Activated CD4-positive, alpha-beta memory T cell treated with anti-CD3 and anti-CD28 coated beads, Interleukin-2, amount 10 ng/mL, durations not matched to agents 7 days and 5 days (primary cell): ENCODE measurements around the gene GOLT1B. TPM values are rescaled to one million over a fixed set of nuclear protein-coding genes. Genes with fewer than 3 reads are reported as not detected.

ENCODE experiments used
- CTCF ChIA-PET: fragments of 350-600 bp; sonication (Branson Sonifier 250); formaldehyde crosslinking; loops from one replicate; lab custom pipeline; 2021; ENCODE audit warnings: antibody characterized with exemption, inconsistent platforms; lab: Charles Lee
- POLR2A ChIA-PET: fragments of 350-600 bp; sonication (Branson Sonifier 250); formaldehyde crosslinking; loops from one replicate; lab custom pipeline; 2021; ENCODE audit warnings: antibody characterized with exemption; lab: Charles Lee
- DNase-seq: peaks from one replicate; pipeline ENCODE4 v3.0.0-alpha.2; 2020
- H3K27ac Mint-ChIP-seq: one replicate; pipeline ENCODE4 v1.8.0; 2021; ENCODE audit warnings: mild to moderate bottlenecking, mixed read lengths
- H3K27me3 Mint-ChIP-seq: one replicate; pipeline ENCODE4 v1.8.0; 2021; ENCODE audit warnings: mixed read lengths
- H3K36me3 Mint-ChIP-seq: one replicate; pipeline ENCODE4 v1.8.0; 2021; ENCODE audit warnings: low read depth, mixed read lengths
- H3K4me1 Mint-ChIP-seq: one replicate; pipeline ENCODE4 v1.8.0; 2021; ENCODE audit warnings: mixed read lengths
- H3K4me3 Mint-ChIP-seq: one replicate; pipeline ENCODE4 v1.8.0; 2021; ENCODE audit warnings: mild to moderate bottlenecking, mixed read lengths
- H3K9me3 Mint-ChIP-seq: one replicate; pipeline ENCODE4 v1.8.0; 2021; ENCODE audit warnings: mixed read lengths
- total RNA-seq, 2 experiments: library from RNA; stranded (reverse); gene quantifications; one replicate each; pipeline ENCODE4 v1.2.3, GENCODE V29; 2021

The GOLT1B gene
- total RNA-seq, 2 experiments from 2014 or later: 44.1 to 57.5 TPM

DNA sequence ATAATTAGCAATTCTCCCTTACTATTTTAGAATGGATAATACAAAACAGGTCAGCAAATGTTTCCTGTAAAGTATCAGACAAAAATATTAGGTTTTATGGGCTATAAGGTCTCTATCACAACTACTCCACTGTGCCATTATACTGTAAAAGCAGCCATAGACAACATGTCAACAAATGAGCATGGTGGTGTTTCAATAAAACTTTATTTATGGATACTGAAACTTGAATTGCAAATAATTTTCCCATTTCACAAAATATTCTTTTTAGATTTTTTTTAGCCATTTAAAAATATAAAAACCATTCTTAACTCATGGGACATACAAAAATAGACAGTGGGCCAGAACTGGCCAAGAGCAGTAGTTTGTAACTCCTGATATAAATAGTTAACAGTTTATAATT is 15.6 kb upstream of the GOLT1B start:
- H3K9me3 Mint-ChIP-seq: no peaks in the 10 kb centered on the region
- no peak overlapping the region for H3K27ac Mint-ChIP-seq
- POLR2A ChIA-PET: interaction anchor here (0.7 to 1.7 kb wide), 2 partner anchors 16 to 49 kb away, joined by 3 to 4 read pairs; partner anchors contain the start of gene PYROXD1
- CTCF ChIA-PET: no interaction called here
- H3K27me3 Mint-ChIP-seq: no peaks in the 10 kb centered on the region
- DNase-seq: no peak
- peaks cover 41% of the 10 kb centered on the region for H3K36me3 Mint-ChIP-seq
- no peak overlapping the region for H3K4me3 Mint-ChIP-seq
- peaks cover 12% of the 10 kb centered on the region for H3K4me1 Mint-ChIP-seq

DNA sequence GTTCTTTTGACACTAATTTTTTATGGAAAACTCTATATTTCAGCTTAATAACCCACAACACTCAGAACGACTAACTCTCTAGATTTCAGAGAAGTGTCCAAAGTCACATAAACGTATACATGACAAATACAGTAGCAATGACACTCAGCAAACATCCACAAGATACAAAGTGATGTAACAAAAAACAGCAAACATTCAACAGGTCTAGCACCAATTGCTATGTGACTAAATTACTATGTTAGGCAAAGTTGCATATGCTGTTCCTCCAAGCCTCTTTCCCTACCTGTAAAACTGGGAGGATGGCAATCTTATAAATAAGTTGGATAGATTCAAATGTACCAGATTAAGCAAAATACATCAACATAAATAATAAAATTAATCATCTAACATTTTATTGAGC is 1.8 kb upstream of the GOLT1B start:
- H3K4me3 Mint-ChIP-seq: peak overlapping the region; percentile 31
- no peak overlapping the region for H3K27ac Mint-ChIP-seq
- DNase-seq: no peak
- peaks cover 49% of the 10 kb centered on the region for H3K4me1 Mint-ChIP-seq
- ChIA-PET POLR2A (interaction anchor here (1.4 to 3.8 kb wide), 6 partner anchors 10 to 158 kb away, joined by 4 to 73 read pairs (median 12); partner anchors contain the start of gene LDHB), CTCF (no interaction called here)
- peaks cover 50% of the 10 kb centered on the region for H3K36me3 Mint-ChIP-seq
- H3K27me3 Mint-ChIP-seq: no peaks in the 10 kb centered on the region
- H3K9me3 Mint-ChIP-seq: no peaks in the 10 kb centered on the region

DNA sequence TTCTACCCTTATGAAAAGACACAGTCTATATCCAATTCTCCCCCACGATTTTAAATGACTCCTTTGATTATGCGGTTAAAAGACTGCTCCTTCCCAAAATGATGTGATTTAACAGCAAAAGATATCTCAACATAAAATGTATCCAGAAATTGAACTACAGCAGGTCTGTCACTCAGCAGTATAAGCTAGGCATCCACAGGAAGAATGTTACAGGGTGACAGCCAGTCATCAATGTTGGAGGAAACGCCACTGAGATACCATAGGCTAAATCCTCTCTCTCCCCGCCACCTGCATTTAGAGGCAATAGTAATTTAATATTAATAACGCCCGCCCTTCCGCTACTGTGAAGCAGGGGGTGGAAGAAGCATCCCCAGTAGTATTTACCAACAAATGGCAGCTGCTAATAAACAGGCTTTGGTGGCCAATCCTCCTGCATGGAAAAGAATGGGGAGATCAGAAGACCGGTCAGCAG is 767 bp upstream of the GOLT1B start:
- H3K36me3 Mint-ChIP-seq: peaks cover 42% of the 10 kb centered on the region
- POLR2A ChIA-PET: interaction anchor here (0.7 to 3.8 kb wide), 26 partner anchors 9 to 182 kb away, joined by 3 to 73 read pairs (median 7); partner anchors contain the start of genes LDHB, PYROXD1 and SPX
- H3K4me1 Mint-ChIP-seq: peaks cover 55% of the 10 kb centered on the region
- H3K9me3 Mint-ChIP-seq: no peaks in the 10 kb centered on the region
- no peak overlapping the region for H3K4me3 Mint-ChIP-seq
- H3K27me3 Mint-ChIP-seq: no peaks in the 10 kb centered on the region
- CTCF ChIA-PET: interaction anchor here (0.6 to 2.4 kb wide), 5 partner anchors 9 to 179 kb away, joined by 3 to 11 read pairs (median 7); partner anchors contain the start of gene LDHB
- DNase-seq: no peak
- no peak overlapping the region for H3K27ac Mint-ChIP-seq

DNA sequence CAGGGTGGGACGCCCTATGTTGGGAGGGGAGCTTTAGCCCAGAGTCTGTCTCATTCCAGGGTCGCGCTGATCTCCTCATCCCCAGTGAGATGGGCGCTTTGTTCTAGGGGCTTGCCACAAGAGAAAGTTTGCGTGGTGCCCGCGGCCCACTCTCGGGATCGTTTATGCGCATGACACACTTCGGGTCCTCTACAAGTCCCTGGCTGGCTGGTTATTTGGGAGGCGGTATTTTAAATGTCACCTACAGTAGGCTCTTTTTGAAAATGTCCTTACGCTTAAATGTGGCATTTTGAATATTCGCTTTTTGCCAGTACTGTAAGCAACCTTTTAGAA is 541 bp downstream of the GOLT1B start:
- Mint-ChIP-seq H3K27me3 (no peaks in the 10 kb centered on the region), H3K4me1 (peaks cover 56% of the 10 kb centered on the region), H3K9me3 (no peaks in the 10 kb centered on the region), H3K4me3 (no peak overlapping the region), H3K36me3 (peaks cover 30% of the 10 kb centered on the region), H3K27ac (no peak overlapping the region)
- DNase-seq: peak; percentile 39
- POLR2A ChIA-PET: interaction anchor here (0.7 to 3.8 kb wide), 30 partner anchors 9 to 1042 kb away, joined by 3 to 73 read pairs (median 6); partner anchors contain the start of genes C2CD5, LDHB, PYROXD1 and SPX
- CTCF ChIA-PET: interaction anchor here (0.5 to 2.4 kb wide), 7 partner anchors 9 to 196 kb away, joined by 3 to 11 read pairs (median 3); partner anchors contain the start of gene LDHB

DNA sequence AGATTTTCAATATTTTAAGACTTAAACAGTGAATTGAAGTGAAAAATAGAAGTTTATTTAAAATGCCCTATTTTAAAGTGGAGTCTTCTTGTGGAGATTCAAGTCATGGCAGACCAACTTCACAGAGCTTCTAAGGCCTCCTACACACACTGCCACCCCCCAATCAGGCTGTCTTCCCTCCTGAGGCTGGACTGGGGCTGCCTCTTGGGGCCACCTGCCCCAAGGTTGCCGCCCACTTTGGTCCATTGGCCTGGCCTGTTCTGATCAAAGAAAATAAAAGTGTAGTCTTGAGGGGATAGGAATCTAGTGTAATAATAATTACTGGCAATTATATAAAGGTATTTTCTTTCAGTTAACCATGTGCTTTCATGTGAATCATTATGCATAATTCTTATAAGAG is 1.3 kb downstream of the GOLT1B start:
- Mint-ChIP-seq H3K27me3 (no peaks in the 10 kb centered on the region), H3K27ac (no peak overlapping the region), H3K36me3 (peaks cover 25% of the 10 kb centered on the region), H3K9me3 (no peaks in the 10 kb centered on the region), H3K4me1 (peaks cover 54% of the 10 kb centered on the region), H3K4me3 (no peak overlapping the region)
- no peak for DNase-seq
- ChIA-PET CTCF (interaction anchor here (0.6 to 2.4 kb wide), 2 partner anchors 155 to 206 kb away, joined by 3 to 7 read pairs; partner anchors contain the start of gene LDHB), POLR2A (interaction anchor here (1.9 to 3.8 kb wide), 8 partner anchors 8 to 155 kb away, joined by 7 to 73 read pairs (median 20); partner anchors contain the start of genes LDHB and SPX)

DNA sequence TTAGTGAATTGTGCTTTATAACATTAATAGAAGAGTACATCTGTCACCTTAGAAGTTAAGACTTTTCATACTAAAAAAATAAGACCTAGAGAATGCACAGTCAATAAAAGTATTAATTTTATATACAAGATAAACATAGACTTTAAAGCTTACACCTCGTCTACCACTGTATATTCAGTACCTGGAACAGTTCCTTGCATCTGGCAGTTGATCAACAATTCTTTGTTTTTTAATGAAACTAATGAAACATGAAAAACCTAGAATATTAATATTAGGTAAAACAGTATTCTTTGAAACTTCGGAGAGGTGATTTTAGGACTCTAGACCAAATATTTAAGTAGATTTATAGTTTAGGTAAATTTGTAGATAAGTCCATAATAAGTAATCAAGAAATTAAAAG is 4.3 kb downstream of the GOLT1B start:
- Mint-ChIP-seq H3K27ac (no peak overlapping the region), H3K4me3 (no peak overlapping the region), H3K4me1 (peaks cover 60% of the 10 kb centered on the region), H3K27me3 (no peaks in the 10 kb centered on the region), H3K9me3 (no peaks in the 10 kb centered on the region), H3K36me3 (peaks cover 35% of the 10 kb centered on the region)
- POLR2A ChIA-PET: interaction anchor here (0.7 to 1.1 kb wide), 3 partner anchors 21 to 151 kb away, joined by 3 read pairs; no protein-coding TSS in a partner anchor
- CTCF ChIA-PET: no interaction called here
- DNase-seq: no peak

DNA sequence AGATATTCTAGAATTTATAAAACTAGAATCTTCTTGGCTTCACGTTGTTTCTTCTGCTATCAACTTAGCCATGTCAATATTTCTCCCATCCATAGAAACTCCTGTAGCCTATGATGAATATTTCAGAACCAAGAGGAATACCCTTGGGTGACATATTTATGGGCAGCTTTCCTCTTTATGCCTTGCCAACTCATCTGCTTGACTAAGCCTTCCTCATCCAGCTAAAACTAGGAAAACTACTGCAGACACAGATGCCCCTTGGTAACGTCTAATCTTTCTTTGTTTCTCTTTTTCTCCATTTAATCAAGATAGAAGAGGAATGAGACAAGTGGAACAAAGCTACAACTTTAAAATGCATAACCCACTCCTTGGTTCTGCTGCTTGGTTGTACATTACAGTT is 6.3 kb downstream of the GOLT1B start:
- no peak overlapping the region for H3K4me3 Mint-ChIP-seq
- CTCF ChIA-PET: no interaction called here
- POLR2A ChIA-PET: interaction anchor here (1.8 to 2.8 kb wide), 2 partner anchors 71 to 149 kb away, joined by 3 to 16 read pairs; partner anchors contain the start of genes LDHB and PYROXD1
- H3K27me3 Mint-ChIP-seq: no peaks in the 10 kb centered on the region
- H3K36me3 Mint-ChIP-seq: peaks cover 46% of the 10 kb centered on the region
- peaks cover 56% of the 10 kb centered on the region for H3K4me1 Mint-ChIP-seq
- no peak overlapping the region for H3K27ac Mint-ChIP-seq
- no peaks in the 10 kb centered on the region for H3K9me3 Mint-ChIP-seq
- DNase-seq: no peak

DNA sequence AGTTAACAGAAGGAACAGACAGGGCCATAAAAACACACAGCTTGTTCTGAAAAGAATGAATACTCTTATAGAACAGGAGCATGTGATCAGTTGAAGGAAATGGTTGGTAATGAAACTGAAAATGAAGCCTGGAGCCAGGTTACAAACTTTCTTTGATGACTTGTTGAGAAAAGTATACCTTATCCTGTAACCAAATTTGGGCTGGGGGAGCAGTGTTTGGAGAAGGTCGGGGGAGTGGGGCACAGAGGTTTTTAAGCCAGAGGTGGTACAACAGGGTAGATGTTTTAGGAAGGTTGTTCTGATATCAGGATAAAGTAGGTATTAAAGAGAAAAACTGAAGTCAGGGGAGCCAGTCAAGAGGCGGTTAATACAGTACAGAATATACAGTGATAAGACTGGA is 8.2 kb downstream of the GOLT1B start:
- Mint-ChIP-seq H3K4me1 (peaks cover 38% of the 10 kb centered on the region), H3K36me3 (peaks cover 57% of the 10 kb centered on the region)
- DNase-seq: peak; percentile 24

DNA sequence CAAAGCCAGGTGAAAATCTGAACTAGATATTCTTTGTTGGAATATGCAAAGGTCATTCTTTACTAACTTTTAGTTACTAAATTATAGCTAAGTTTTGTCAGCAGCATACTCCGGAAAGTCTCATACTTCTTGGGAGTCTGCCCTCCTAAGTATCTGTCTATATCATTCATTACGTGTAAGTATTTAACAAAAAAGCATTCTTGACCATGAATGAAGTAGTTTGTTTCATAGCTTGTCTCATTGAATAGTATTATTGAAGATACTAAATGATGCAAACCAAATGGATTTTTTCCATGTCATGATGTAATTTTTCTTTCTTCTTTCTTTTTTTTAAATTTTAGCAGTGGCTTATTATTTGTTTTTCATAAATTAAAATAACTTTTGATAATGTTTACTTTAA is 14.7 kb downstream of the GOLT1B start:
- H3K27me3 Mint-ChIP-seq: no peaks in the 10 kb centered on the region
- ChIA-PET POLR2A (interaction anchor here (0.8 kb wide), 1 partner anchor 140 kb away, joined by 3 read pairs; no protein-coding TSS in a partner anchor), CTCF (interaction anchor here (0.7 to 1.2 kb wide), 3 partner anchors 9 to 164 kb away, joined by 3 to 4 read pairs (median 3); partner anchors contain the start of genes GOLT1B and RECQL)
- H3K36me3 Mint-ChIP-seq: peaks cover 58% of the 10 kb centered on the region
- H3K4me3 Mint-ChIP-seq: no peak overlapping the region
- H3K4me1 Mint-ChIP-seq: no peaks in the 10 kb centered on the region
- no peak overlapping the region for H3K27ac Mint-ChIP-seq
- no peak for DNase-seq
- H3K9me3 Mint-ChIP-seq: no peaks in the 10 kb centered on the region

More for the DNA sequence above, 8.2 kb downstream of the GOLT1B start:
- Mint-ChIP-seq H3K27ac (peak overlapping the region; percentile 85), H3K4me3 (peak overlapping the region; percentile 69), H3K9me3 (no peaks in the 10 kb centered on the region), H3K27me3 (no peaks in the 10 kb centered on the region)
- POLR2A ChIA-PET: interaction anchor here (1.0 to 4.9 kb wide), 8 partner anchors 8 to 170 kb away, joined by 3 to 73 read pairs (median 4); partner anchors contain the start of genes GOLT1B, LDHB, RECQL and SPX
- CTCF ChIA-PET: interaction anchor here (0.9 to 1.7 kb wide), 2 partner anchors 53 to 170 kb away, joined by 3 to 6 read pairs; no protein-coding TSS in a partner anchor

DNA sequence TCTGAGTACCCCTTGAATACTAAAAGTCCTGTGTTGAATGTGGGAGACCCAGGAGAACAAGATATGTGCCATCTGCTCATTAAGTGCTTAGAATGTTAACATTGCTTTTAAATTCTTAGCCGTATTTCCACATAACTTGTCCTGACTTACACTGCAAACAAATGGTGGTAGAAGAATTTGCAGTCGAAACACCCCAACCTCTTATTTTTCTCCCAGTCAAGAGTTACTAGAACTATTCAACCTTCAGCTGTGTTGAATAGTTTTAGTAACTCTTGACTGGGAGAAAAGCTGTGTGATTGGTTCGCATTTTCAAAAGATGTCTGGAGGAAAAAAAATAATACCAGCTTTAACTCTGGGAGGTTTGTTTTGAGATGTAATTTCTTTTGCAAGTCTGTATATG is 16.9 kb downstream of the GOLT1B start:
- Mint-ChIP-seq H3K27ac (no peak overlapping the region), H3K4me1 (no peaks in the 10 kb centered on the region), H3K27me3 (no peaks in the 10 kb centered on the region), H3K36me3 (peaks cover 43% of the 10 kb centered on the region), H3K9me3 (no peaks in the 10 kb centered on the region), H3K4me3 (no peak overlapping the region)
- POLR2A ChIA-PET: interaction anchor here (2.5 kb wide), 1 partner anchor 139 kb away, joined by 7 read pairs; the partner anchor contains the start of gene LDHB
- CTCF ChIA-PET: no interaction called here
- no peak for DNase-seq

DNA sequence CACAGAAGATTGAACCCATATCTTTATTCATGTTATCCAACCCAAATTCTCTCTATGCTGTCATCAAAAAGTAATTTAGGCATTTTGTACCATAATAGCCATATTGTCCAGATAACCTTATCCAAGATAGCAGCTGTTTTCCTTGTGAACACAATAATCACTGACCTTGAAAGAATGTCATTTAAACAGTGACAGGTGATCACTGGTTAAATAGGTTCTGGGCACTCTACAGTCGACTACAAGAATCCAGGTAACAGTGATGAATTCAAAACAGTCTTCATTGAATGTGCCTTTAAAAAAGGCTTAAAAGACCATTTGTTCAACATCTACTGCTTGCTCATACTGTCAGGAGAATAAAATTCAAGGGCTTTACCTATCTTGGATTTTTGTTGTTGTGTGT is 20.0 kb downstream of the GOLT1B start:
- H3K4me1 Mint-ChIP-seq: no peaks in the 10 kb centered on the region
- POLR2A ChIA-PET: interaction anchor here (2.1 kb wide), 1 partner anchor 84 kb away, joined by 4 read pairs; the partner anchor contains the start of gene PYROXD1
- H3K27ac Mint-ChIP-seq: no peak overlapping the region
- H3K27me3 Mint-ChIP-seq: peaks cover 7% of the 10 kb centered on the region
- H3K9me3 Mint-ChIP-seq: peaks cover 3% of the 10 kb centered on the region
- no peak overlapping the region for H3K4me3 Mint-ChIP-seq
- peaks cover 21% of the 10 kb centered on the region for H3K36me3 Mint-ChIP-seq
- CTCF ChIA-PET: no interaction called here
- no peak for DNase-seq

DNA sequence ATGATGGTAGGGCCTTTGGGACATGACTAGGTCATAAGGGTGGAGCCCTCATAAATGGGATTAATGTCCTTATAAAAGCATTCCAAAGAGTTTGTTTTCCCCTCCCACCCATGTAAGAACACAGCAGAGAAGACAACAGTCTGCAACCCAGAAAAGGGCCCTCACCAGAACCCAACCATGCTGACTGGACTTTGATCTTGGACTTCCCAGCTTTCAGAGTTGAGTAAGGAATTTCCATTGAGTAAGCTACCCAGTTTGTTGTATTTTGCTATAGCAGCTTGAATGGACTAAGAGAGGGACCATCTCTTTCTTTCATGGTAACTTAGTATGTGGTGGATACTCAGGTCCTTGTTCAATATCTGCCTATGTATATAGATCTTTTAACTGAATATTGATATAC is 21.6 kb downstream of the GOLT1B start:
- Mint-ChIP-seq H3K27ac (no peak overlapping the region), H3K4me3 (no peak overlapping the region), H3K9me3 (peaks cover 3% of the 10 kb centered on the region), H3K4me1 (peaks cover 5% of the 10 kb centered on the region), H3K27me3 (peaks cover 10% of the 10 kb centered on the region), H3K36me3 (peaks cover 13% of the 10 kb centered on the region)
- no peak for DNase-seq
- POLR2A ChIA-PET: no interaction called here
- CTCF ChIA-PET: no interaction called here

DNA sequence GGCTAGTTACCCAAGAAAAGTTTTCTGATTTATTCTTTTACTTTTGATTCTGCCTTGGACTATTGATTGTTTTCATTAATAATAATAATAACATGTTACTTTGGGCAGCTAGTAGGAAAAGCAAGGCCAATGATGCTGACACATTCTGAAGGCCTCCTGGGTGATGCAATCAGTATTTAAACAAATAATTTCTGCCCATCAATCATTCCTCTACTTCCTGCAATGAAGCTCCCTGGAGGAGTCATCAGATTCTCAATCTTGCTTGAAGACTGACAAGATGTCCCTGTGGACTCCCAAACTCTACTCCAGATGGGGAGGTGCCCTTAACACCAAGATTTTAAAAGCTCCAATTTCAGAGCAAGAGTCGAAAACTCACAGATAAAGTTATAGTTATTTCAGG is 24.5 kb downstream of the GOLT1B start, which contains the start of gene SPX:
Gene SPX (plus strand): TSS at position 244 of the 400 bp plus-strand sequence. CDS start 177 bp downstream, outside the sequence.
- H3K27me3 Mint-ChIP-seq: peaks cover 21% of the 10 kb centered on the region
- POLR2A ChIA-PET: interaction anchor here (3.0 to 3.7 kb wide), 2 partner anchors 16 to 24 kb away, joined by 15 to 26 read pairs; partner anchors contain the start of genes GOLT1B and RECQL
- CTCF ChIA-PET: no interaction called here
- no peak for DNase-seq
- H3K36me3 Mint-ChIP-seq: no peaks in the 10 kb centered on the region
- peak within 1 kb of the TSS; percentile 70 for H3K4me3 Mint-ChIP-seq
- H3K27ac Mint-ChIP-seq: no peak within 1 kb of the TSS
- H3K9me3 Mint-ChIP-seq: peaks cover 3% of the 10 kb centered on the region
- H3K4me1 Mint-ChIP-seq: peaks cover 10% of the 10 kb centered on the region
